Panc1 (cell line): Measurements from ENCODE around the gene GDI1. TPM values are rescaled to one million over a fixed set of nuclear protein-coding genes. Genes with fewer than 3 reads are reported as not detected.

Experiments
- ATAC-seq: fragments of 200-7000 bp; cut with Tn5 transposase; 2 replicates; pipeline ENCODE4 v1.9.1; 2020; ENCODE audit warnings: mild to moderate bottlenecking, moderate library complexity
- BruUV-seq: library from RNA; stranded (reverse); fragments of 400-500 nt; replicated peaks from 2 replicates; lab custom pipeline; 2021; lab: Mats Ljungman, UMichigan
- CTCF ChIA-PET: fragments of 300-600 bp; sonication (Branson Sonifier 250); formaldehyde crosslinking; loops from one replicate; lab custom pipeline; 2022; ENCODE audit warnings: antibody characterized with exemption; lab: Charles Lee
- POLR2A ChIA-PET: fragments of 300-600 bp; sonication (Branson Sonifier 250); formaldehyde crosslinking; loops from one replicate; lab custom pipeline; 2022; ENCODE audit warnings: antibody characterized with exemption; lab: Charles Lee
- DNase-seq: peaks from one replicate; pipeline ENCODE4 v3.0.0-alpha.2; 2010; ENCODE audit warnings: low read depth, low spot score
- H3K27ac ChIP-seq: 2 replicates; pipeline ENCODE4 v1.5.1; 2011; ENCODE audit warnings: mild to moderate bottlenecking, low read length, inconsistent platforms
- H3K27me3 ChIP-seq: fragments of 200-500 bp; sonication (Bioruptor generic); 2 replicates; pipeline ENCODE4 v1.6.0; 2014; ENCODE audit warnings: low read length, inconsistent platforms; ENCODE audit not compliant: control insufficient read depth, insufficient read depth
- H3K36me3 ChIP-seq: fragments of 200-500 bp; sonication (Bioruptor generic); 2 replicates; pipeline ENCODE4 v1.5.1; 2014; ENCODE audit warnings: inconsistent platforms, mild to moderate bottlenecking, low read length, moderate library complexity; ENCODE audit not compliant: control insufficient read depth, insufficient read depth
- H3K4me1 ChIP-seq: 2 replicates; pipeline ENCODE4 v1.5.1; 2011; ENCODE audit warnings: inconsistent platforms, mild to moderate bottlenecking, low read length, moderate library complexity; ENCODE audit not compliant: control insufficient read depth, insufficient read depth
- H3K4me3 ChIP-seq, 2 experiments: 2 replicates each; pipeline ENCODE4 v1.5.1; 2011 to 2012; ENCODE audit warnings: low read depth in 2 of 2, low read length in 2 of 2, mild to moderate bottlenecking in 2 of 2, inconsistent platforms in 1 of 2, moderate library complexity in 1 of 2
- H3K9me3 ChIP-seq: fragments of 200-500 bp; sonication (Bioruptor generic); 2 replicates; pipeline ENCODE4 v1.5.1; 2014; ENCODE audit warnings: low read depth, mild to moderate bottlenecking, inconsistent platforms, low read length, moderate library complexity; ENCODE audit not compliant: control insufficient read depth, insufficient read depth
- CTCF ChIP-seq: fragments of 450-650 bp; IDR thresholded peaks from 2 replicates; pipeline ENCODE4 v1.5.1; 2017; ENCODE audit warnings: mild to moderate bottlenecking
- POLR2AphosphoS5 ChIP-seq: IDR thresholded peaks from 2 replicates; pipeline ENCODE4 v1.6.1; 2012; ENCODE audit warnings: mild to moderate bottlenecking, low read depth, low read length, moderate library complexity
- REST ChIP-seq, 2 experiments: IDR thresholded peaks; 2 replicates each; pipeline ENCODE4 v1.6.1; 2011 to 2012; ENCODE audit warnings: low read depth in 2 of 2, control low read depth in 1 of 2, low read length in 1 of 2, mild to moderate bottlenecking in 1 of 2, moderate library complexity in 1 of 2; ENCODE audit not compliant: insufficient read depth in 1 of 2
- SIN3A ChIP-seq: IDR thresholded peaks from 2 replicates; pipeline ENCODE4 v1.6.1; 2012; ENCODE audit warnings: low read depth, mild to moderate bottlenecking, low read length, moderate library complexity, borderline replicate concordance; ENCODE audit not compliant: insufficient read depth
- TCF7L2 ChIP-seq: IDR thresholded peaks from 2 replicates; pipeline ENCODE4 v1.6.1; 2011; ENCODE audit warnings: mild to moderate bottlenecking, low read depth, low read length, inconsistent platforms
- in situ Hi-C: cut with HindIII; loops from 2 replicates; pipeline ENCODE4 v1.10.0; 2016; ENCODE audit warnings: low sequenced_read_pairs, low pct_unique_long_range_greater_than_20kb
- intact Hi-C: fragments of 100-400 bp; cut with micrococcal nuclease; formaldehyde crosslinking; loops from one replicate; pipeline ENCODE4 v1.10.0; 2022; ENCODE audit not compliant: unreplicated experiment
- total RNA-seq: library from RNA; stranded (reverse); gene quantifications from one replicate; pipeline ENCODE4 v1.2.1, GENCODE V29; 2021; ENCODE audit not compliant: unreplicated experiment

Gene GDI1
- total RNA-seq, 1 experiment from 2014 or later = 317 TPM

GRCh38 chrX:154436374-154436982, 476 bp upstream of the GDI1 start:
- ChIA-PET CTCF (no interaction called here), POLR2A (interaction anchor here (0.7 kb wide), 1 partner anchor 14 kb away, joined by 3 read pairs; no protein-coding TSS in a partner anchor)
- intact Hi-C loops = no loop called here
- no peak for DNase-seq
- Histone ChIP-seq H3K27me3 (no peaks in the 10 kb centered on the region), H3K9me3 (no peaks in the 10 kb centered on the region), H3K4me3 (peak overlapping the region; percentile 87 to 90), H3K27ac (peak overlapping the region; percentile 72), H3K4me1 (peaks cover 13% of the 10 kb centered on the region), H3K36me3 (peaks cover 5% of the 10 kb centered on the region)
- no peak for TF ChIP-seq SIN3A
- TF ChIP-seq CTCF = no peak
- no peak for TF ChIP-seq REST (IDR thresholded peaks at IDR 0.05; ENCODE audit: insufficient read depth in 1 of 2, low read depth in 2 of 2, low read length in 1 of 2)
- TF ChIP-seq TCF7L2 = no peak
- no peak for TF ChIP-seq POLR2AphosphoS5
- BruUV-seq = no TSS peak
- in situ Hi-C loops = no loop called here
- peak; percentile 64 for ATAC-seq

- ChIA-PET CTCF (interaction anchor here (0.5 kb wide), 1 partner anchor 8 kb away, joined by 5 read pairs; no protein-coding TSS in a partner anchor), POLR2A (no interaction called here)
- no peak for DNase-seq
- TF ChIP-seq REST (IDR thresholded peaks at IDR 0.05; ENCODE audit: insufficient read depth in 1 of 2, low read depth in 2 of 2, low read length in 1 of 2) = peak in 1 of 2 experiments; percentile 18; a peak in 1 of 4 replicates
- TF ChIP-seq CTCF = no peak
- TF ChIP-seq POLR2AphosphoS5 = no peak
- TF ChIP-seq TCF7L2 = no peak
- TF ChIP-seq SIN3A = 0 out of 2 replicates have a peak, but pooled peaks have one; percentile 10
- Histone ChIP-seq H3K4me1 (peaks cover 22% of the 10 kb centered on the region), H3K9me3 (no peaks in the 10 kb centered on the region), H3K4me3 (peak overlapping the region; percentile 87 to 90), H3K36me3 (no peaks in the 10 kb centered on the region), H3K27ac (peak overlapping the region; percentile 93), H3K27me3 (no peaks in the 10 kb centered on the region)
- no peak for ATAC-seq
- TSS peak; percentile 24 for BruUV-seq
- intact Hi-C loops (no loop called here), in situ Hi-C loops (no loop called here)
Measured at GRCh38 chrX:154437971-154438893, 1.3 kb downstream of the GDI1 start.
